HG02938 (cell line): ENCODE measurements around the gene KIAA0232.
"Not testable (repeated sequence)": the region's sequence is repeated elsewhere in the genome, so short reads cannot be mapped to it uniquely, and the experiment has no call there.

Experiments used
- ATAC-seq: cut with Tn5 transposase; IDR thresholded peaks from one replicate; pipeline ENCODE4 v1.9.1; 2021; ENCODE audit warnings: mild to moderate bottlenecking, moderate library complexity; ENCODE audit not compliant: unreplicated experiment

The KIAA0232 gene

DNA sequence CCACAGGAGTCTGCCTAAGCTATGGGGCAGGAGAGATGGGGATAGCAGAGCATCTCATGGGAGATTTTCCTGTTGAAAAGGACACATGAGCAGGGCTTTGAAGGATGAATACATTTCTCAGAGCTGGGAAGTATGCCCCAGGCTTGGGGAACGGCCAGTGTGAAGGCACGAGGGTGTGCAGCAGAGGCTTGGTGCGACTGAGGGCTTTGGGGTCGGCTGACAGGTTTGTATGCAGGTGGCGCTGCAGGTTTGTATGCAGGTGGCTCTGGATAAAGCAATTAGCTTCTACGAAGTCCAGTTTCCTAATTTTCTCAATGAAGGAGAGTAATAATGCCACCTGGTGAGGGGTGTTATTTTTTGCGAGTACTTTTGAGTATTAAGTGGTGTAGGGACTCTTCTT is 6.8 kb upstream of the KIAA0232 start:
- no peak for ATAC-seq

DNA sequence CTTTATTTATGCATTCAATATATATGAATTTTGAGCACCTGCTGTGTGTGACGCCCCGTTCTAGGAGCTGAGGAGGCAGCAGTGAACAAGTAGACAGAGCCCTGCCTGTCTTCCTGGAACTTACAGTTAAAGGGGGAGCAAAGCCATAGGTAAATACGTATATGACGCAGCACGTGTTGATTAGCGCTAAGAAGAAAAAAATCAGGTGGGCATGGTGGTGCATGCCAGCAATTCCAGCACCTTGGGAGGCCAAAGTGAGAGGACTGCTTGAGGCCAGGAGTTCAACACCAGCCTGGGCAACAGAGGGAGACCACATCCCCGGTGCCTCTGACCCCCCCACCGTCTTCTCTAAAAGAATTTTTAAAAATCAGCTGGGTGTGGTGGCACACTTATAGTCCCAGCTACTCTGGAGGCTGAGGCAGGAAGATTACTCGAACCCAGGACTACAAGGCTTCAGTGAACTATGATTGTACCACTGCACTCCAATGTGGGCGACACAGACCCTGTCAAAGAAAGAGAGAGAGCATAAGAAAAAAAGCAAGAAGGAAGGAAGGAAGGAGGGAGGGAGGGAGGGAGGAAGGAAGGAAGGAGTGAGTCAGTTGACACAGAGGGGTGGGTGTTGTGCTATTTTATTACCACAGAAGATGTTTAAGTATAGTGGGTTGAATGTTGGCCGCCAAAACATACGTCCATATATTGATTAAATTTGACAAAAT is 5.4 kb upstream of the KIAA0232 start:
- ATAC-seq, result no peak

DNA sequence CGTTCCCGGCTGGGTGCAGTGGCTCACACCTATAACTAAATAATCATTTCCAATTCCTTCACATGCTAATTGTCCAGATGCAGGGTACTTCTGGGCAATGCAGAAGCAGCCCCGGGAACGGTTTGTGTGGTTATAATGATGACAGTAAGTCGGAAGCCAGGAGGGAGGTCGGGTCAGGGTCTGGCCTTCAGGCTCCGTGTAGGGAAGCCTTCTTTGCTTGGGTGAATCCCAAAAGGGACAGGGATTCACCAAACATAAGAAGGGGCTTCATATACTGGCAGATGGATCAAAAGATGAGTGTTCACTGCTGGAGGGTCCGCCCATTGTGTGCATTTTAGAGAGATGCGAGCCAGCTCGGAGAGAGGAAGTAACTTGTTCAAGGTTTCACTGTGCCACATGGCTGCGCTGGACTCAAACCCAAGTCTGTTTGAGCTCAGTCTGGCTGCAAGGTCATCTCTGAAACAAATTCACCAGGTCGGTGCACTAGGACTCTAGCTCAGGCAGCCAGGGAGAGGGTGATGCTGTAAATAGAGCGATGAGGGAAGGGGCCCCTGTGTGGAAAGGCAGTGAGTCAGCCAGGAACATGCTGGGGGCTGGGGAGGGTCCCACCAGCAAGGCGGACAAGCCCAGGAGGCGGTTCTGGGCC is 4.8 kb upstream of the KIAA0232 start:
- ATAC-seq, result no peak

DNA sequence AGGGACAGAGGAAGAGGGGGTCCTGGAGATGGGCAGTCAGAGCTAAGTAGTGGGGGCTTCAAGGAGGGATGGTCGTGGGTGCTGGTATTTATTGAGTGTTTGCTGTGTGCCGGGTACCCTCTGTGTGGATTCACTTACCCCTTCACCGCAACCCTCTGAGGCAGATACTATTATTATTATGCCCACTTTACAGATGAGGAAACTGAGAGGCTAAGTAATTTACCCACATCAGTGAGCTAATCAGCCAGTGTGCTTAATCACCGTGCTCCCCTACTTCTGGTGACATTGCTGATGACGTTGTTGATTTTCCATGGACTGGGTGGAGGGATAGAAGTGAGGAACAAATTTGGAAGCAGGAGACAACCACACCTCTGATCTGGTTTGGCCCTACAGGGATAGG is 4.1 kb upstream of the KIAA0232 start:
- ATAC-seq, result no peak

DNA sequence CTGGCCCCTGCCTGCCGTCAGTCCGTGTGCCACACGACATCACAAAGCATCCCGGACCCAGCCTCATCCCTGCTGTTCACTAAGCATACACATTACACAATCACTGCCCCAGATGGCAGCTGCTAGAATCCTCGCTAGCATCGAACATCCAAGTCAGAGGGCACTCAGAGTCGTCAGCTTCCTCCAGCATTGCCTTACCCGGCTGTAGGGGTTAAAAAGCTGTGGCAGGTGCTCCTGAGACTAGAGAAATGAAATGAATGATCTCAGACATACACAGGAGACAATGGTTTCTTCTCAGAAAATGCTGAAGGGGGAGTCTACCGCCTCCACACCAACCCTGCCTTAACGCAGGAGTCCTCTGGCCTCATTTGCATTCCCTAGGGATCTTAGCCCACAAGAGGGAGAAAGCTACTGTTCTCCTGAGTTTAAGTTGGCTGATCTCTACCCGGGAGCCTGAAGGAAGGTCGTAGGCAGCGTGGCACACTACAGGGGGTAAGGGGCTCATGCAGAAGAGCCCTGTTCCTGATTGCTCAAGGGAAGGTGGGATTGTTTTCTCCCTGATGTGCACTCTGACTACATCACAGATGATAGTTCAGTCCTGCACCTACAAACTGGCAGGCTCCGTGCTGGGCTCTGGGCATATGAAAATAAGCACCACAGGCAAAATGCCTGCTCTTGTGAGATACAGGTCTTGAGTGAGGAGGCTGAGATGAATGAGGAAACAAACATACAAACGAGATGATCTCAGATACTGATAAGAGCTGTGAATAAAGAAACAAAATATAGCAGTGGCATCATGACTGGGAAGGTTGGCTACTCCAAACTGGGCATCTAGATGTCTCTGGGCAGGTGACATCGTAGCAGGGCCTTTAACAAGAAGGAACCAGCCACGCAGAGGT is 2.6 kb upstream of the KIAA0232 start:
- no peak for ATAC-seq

DNA sequence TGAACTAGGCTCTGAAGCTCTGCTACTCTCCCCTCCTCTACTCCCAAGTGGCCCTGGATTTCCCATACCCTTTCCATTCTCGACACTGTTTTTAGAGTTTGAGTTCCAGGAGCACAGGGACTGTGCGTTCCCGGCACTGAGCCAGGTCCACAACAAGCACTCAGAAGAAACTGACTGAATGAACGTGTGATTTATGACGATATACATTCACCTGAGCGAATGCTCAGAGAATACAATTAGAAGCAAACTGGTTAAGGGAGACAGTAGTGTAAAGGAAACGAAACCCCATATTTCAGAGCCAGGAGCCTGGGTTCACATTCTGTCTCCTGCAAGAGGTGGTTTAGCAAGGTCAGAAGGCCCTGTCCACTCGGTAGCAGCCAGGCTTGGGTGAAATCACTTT is 1.4 kb upstream of the KIAA0232 start:
- ATAC-seq, result no peak

DNA sequence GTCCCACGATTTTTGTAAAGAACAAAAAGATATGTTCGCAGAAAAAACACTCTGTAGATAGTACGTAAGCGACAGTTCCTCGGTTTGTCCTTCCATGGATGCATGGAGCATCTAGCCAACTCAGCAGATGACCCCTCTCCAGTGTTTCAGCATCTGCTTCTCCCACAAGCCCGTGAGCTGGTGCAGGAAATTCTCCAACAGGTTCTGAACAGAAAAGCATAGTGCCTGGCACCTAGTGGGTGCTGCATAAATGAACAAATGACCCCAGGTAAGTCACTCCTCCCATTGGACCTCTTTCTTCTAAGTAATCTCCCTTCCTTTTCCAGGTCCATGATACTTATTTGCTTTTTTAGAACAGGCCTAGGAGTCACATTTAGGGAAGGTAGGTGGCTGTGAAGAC is 966 bp upstream of the KIAA0232 start:
- no peak for ATAC-seq

DNA sequence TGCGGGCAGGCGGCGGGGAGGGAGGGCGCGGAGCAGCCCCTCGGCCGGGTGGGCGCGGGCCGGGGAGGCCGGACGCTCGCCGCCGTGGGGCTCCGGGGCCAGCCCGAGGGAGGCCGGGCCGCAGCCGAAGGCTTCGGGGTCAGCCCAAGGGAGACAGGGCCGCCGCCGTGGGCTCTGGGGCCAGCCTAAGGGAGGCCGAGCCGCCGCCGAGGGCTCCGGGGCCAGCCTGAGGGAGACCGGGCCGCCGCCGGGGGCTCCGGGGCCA is 251 bp downstream of the KIAA0232 start:
- ATAC-seq, result no peak

DNA sequence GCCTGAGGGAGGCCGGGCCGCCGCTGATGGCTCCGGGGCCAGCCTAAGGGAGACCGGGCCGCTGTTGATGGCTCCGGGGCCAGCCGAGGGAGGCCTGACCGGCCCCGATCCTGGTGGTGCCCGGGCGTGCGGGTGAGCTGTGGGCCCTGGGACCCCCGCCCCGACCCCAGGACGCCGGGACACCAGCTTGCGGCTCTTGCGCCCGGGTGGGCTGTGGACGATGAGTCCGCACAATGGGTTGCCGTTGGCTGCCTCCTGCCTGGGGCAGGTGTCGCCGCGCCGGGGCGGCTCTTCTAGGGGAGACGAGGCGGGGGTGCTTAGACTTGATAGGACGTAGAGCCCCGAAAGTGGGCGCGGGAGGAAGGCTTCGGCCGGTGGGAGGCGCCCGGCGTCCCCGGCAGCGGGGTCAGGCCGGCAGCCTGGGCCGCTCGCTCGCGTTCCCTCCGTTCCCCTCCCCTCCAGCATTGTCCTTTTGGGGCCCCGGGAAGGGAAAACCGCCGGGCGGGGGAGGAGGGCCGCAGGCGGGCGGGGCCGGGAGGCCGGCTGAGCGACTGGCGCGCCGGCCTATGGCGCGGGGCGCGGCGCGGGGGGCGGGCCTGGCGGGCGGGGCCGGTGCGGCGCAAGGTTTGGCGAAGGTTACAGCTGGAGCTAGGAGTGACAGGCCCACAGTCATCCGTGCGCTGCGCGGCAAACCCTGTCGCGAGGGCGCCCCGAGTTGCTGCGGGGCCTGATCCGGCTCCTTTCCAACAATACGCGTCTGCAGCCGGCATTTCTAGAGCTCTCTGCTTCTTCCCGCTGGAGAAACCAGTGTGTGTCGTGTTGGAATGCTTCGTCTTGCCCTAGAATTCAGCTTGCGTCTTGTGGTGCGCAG is 819 bp downstream of the KIAA0232 start:
- peak; percentile 69 for ATAC-seq

DNA sequence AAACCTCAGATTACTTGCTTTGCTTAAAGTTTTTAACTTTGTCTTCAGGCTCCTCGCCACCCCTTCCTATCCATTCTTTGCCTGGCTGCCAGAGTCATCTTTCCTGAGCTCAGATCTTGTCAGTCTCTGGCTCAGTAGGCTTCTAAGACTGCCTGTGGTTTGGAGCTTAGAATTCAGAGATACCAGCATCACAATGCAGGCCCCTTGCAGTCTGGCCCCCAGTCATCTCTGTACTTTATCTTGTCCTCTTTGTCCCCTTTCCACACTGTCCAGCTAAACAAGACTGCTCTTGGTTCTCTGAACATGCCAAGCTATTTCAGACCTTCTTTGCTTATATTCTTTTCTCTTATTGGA is 3.0 kb downstream of the KIAA0232 start:
- ATAC-seq, result no peak

DNA sequence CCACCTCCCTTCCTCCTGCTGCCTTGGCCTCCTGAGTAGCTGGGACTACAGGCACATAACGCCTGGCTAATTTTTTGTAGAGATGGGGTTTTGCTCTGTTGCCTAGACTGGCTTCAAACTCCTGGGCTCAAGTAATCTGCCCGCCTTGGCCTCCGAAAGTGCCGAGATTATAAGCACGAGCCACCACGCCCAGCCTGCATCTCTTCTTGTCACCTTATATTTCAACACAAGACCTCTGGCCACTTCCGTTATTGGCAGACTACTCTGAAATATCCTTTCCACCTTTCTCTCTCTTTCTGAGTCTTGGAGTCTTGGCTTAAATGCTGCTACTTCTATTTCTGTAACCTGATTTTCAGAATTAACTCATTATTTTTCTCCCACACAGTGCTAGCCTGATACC is 5.6 kb downstream of the KIAA0232 start:
- ATAC-seq, result no peak

DNA sequence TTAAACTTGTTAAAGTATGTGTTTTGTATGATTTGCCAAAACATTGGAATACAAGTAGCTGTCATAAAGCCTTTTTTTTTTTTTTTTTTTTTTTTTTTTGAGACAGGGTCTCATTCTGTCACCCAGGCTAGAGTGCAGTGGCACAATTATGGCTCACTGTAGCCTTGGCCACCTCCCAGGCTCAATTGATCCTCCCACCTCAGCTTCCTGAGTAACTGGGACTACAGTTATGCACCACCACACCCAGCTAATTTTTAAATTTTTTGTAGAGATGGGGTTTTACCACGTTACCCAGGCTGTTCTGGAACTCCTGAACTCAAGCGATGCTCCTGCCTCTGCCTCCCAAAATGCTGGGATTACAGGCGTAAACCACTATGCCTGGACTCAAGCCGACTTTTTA is 8.7 kb downstream of the KIAA0232 start:
- not testable (repeated sequence) for ATAC-seq

DNA sequence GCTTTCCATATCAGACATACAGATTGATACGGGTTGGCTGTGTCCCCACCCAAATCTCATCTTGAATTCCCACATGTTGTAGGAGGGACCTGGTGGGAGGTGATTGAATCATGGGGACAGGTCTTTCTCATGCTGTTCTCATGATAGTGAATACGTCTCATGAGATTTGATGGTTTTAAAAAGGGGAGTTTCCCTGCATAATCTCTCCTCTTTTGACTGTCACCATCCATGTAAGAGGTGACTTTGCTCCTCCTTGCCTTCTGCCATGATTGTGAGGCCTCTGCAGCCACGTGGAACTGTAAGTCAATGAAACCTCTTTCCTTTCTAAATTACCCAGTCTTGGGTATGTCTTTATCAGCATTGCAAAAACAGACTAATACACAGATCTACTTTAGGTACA is 9.3 kb downstream of the KIAA0232 start:
- ATAC-seq, result not testable (repeated sequence)

DNA sequence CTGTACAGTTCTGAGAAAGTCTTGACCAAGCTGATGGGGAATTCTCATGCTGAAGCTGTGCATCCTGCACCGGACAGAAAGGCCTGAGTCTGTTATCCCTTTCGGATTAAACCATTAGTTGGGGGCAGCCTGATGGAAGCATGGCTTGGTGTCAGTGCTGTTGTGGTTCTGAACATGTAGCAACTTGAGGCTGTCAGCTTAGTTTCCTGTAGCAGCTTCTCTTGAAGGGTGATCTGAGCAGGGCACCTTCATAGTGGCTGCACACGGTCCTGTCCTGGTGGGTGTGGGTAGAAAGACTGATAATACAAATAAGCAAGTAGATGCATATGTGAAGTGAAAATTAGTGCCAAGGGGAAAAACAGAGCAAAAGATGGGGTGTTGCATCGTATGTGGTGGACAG is 11.7 kb downstream of the KIAA0232 start:
- ATAC-seq, result no peak

DNA sequence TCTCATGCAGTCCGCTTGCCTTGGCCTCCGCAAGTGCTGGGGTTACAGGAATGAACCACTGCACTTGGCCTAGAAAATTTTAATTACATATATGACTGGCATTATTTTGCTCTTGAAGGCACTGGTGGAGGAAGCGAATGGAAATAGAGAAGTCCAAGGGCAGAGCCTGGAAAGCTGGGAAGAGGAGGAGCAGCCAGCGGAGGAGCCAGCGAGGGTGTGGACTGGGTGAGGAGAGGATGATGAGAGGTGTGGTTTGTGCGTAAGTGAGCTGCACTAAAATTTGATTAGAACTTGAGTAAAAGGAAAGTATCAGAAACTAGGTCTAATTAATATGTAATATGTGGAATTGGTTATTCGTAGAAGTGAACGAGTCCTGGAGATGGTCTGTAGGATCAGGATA is 13.3 kb downstream of the KIAA0232 start:
- ATAC-seq, result no peak

DNA sequence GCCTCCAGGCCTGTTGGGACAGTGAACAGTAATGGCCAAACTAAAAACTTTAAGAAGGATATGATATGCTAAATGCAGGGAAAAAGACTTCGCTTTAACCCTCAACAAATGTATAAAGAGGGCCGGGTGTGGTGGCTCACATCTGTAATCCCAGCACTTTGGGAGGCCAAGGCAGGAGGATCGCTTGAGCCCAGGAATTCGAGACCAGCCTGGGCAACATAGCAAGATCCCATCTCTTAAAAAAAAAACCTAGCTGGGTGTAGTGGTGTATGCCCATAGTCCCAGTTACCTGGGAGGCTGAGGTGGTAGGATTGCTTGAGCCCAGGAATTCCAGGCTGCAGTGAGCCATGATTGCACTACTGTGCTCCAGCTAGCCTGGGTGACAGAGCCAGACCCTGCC is 14.8 kb downstream of the KIAA0232 start:
- ATAC-seq, result not testable (repeated sequence)

DNA sequence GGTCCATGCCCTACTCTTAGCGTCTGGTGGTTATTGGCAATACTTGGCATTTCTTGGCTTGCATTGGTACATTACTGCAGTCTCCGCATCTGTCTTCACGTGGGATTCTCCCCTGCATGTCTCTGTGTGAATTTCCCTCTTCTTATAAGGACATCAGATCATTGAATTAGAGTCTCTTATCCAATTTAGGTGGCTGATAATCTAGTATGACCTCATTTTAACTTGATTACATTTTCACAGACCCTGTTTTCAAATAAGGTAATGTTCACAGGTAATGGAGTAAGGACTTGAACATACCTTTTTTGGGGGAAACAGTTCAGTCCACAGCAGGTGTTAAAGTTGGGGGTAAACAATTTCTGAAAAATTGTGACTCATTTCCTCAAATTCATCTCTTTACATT is 16.6 kb downstream of the KIAA0232 start:
- no peak for ATAC-seq

DNA sequence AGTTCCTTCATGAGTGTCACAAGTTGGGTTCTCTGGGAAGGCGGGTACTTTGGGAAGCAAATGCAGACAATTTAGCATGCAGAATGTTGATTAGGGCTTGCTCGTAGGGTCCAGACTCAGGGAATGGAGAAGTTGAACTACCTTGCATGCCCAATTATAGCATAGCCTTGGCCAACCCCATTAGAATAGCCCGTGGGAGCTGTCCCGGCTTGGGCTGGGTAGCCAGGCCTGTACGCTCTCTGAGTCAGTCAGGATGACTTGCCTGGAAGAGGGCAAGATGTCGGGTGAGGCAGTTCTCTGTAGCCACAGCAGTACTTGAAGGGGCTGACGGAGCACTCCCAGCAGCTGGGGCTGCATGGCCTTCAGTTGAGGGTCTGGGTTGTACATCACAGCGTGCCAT is 19.5 kb downstream of the KIAA0232 start:
- ATAC-seq, result no peak

DNA sequence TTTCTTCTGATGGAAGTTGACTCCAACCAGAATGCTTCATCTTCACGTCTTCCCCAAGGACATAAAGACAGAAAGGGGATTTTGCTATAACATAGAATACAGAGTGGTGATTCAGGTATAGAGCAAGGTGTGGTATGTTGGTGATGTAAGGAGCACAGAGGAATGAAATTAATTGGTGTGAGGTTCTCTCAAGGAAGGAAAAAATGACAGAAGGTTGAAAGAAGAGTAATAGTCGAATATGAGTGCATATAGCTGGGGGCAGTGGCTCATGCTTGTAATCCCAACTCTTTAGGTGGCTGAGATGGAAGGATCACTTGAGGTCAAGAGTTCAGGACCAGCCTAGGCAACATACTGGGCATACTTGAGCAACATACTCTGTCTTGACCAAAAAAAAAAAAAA is 20.1 kb downstream of the KIAA0232 start:
- no peak for ATAC-seq

DNA sequence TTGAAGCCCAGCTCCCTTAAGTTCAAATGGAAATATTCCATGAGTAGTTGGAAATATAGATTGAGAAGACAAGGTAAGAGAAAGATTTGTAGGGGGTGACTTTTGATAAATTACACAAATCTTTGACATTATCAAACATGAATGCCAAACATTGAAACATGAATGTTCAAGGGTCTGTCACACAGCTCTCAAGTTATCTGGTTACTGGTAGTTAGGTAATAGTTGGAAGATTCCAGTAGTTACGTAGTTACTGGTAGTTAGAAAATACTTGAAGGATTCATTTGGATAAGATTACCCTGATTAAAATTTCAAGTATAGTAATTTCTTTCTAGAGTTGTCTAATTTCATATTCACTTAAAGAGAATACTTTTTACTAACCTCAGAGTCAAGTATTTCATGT is 20.7 kb downstream of the KIAA0232 start:
- ATAC-seq, result no peak

DNA sequence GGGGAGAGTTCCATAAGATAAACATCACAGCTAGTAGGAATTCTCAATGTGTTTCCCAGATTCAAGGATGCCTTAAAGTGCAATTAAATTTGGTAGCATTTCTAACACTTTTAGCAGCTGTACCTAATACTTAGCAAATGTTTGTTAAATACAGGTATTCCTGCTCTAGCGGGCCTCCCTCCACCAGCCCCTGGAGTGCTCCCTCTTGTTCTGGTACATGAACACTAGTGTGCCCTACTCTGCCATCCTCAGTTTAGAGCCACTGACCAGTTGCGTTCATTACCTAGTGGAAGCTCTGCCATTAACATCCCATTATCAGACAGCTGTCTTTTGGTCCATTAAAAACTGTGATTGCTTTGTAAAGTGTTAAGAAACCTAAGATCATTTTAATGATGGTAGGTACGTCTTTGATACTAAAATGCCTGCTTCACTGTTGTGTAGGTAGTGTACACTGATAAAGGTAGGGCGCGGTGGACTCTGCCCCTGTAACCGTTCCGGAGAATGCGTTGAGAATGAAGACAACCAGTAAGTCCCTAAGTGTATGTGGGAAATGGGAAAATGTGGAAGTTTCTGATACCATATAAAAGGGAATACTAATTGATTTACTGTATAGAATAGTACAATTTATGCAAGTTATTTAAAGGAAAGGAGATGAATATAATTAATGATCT is 21.7 kb downstream of the KIAA0232 start:
- no peak for ATAC-seq
